Measurements from ENCODE around the gene LAIR1.
"Not testable (repeated sequence)": the region's sequence is repeated elsewhere in the genome, so short reads cannot be mapped to it uniquely, and the experiment has no call there.

LAIR1 gene

DNA sequence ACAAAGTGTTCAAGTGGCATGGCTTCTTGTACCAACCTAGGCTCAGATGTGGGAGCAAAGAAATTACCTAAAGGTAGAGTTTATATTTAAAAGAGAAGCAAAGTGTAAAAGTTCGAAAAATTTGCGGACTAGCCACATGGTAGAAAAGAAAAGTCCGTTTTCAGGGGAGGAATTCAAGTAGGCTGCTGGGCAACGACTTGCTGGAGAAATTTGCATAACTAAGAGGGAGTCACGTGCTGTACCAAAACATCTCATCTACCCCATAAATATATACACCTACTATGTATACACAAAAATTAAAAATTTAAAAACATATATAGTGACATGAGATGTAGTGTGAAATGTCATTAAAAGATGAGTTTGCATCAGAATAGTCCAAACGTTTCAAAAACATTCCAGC is 2.1 kb upstream of the LAIR1 start:
- DNase-seq (ENCODE audit: low read depth, low spot score), result no peak
- no peaks in the 10 kb centered on the region for H3K4me1 ChIP-seq (ENCODE audit: control insufficient read depth, insufficient read depth, low read length)
- no peaks in the 10 kb centered on the region for H3K27me3 ChIP-seq (ENCODE audit: control insufficient read depth, insufficient read depth, low read length)
- H3K36me3 ChIP-seq (ENCODE audit: control insufficient read depth, insufficient read depth, low read length), result no peaks in the 10 kb centered on the region
- H3K9me3 ChIP-seq (ENCODE audit: control insufficient read depth, insufficient read depth, low read length), result no peaks in the 10 kb centered on the region; the same call in 1 of the 2 replicates
- no peak overlapping the region for H3K27ac ChIP-seq (ENCODE audit: low read length)
- H3K4me3 ChIP-seq (ENCODE audit: low read length), result no peak overlapping the region
- no CpG with 5 or more reads among the region's 6 CpGs for WGBS (ENCODE audit: insufficient coverage, insufficient read length)

DNA sequence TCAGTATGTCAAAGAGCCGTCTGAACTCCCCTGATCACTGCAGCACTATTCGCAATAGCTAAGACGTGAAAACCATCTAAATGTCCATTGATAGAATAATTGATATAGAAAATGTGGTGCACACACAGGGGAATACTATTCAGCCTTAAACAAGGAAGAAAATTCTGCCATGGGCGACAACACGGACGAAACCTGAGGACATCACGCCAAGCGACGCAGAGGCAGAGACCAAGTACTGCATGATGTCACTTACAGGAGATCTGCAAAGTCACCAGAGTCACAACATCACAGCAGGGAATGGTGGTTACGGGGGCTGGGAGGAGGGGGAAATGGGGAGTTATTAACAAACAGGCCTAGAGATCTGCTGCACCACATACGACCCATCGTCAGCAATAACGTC is 1.1 kb upstream of the LAIR1 start:
- not testable (repeated sequence) for H3K4me3 ChIP-seq (ENCODE audit: low read length); H3K27ac ChIP-seq (ENCODE audit: low read length); DNase-seq (ENCODE audit: low read depth, low spot score); H3K27me3 ChIP-seq (ENCODE audit: control insufficient read depth, insufficient read depth, low read length); H3K36me3 ChIP-seq (ENCODE audit: control insufficient read depth, insufficient read depth, low read length); H3K9me3 ChIP-seq (ENCODE audit: control insufficient read depth, insufficient read depth, low read length); H3K4me1 ChIP-seq (ENCODE audit: control insufficient read depth, insufficient read depth, low read length)
- no CpG with 5 or more reads among the region's 13 CpGs for WGBS (ENCODE audit: insufficient coverage, insufficient read length)

DNA sequence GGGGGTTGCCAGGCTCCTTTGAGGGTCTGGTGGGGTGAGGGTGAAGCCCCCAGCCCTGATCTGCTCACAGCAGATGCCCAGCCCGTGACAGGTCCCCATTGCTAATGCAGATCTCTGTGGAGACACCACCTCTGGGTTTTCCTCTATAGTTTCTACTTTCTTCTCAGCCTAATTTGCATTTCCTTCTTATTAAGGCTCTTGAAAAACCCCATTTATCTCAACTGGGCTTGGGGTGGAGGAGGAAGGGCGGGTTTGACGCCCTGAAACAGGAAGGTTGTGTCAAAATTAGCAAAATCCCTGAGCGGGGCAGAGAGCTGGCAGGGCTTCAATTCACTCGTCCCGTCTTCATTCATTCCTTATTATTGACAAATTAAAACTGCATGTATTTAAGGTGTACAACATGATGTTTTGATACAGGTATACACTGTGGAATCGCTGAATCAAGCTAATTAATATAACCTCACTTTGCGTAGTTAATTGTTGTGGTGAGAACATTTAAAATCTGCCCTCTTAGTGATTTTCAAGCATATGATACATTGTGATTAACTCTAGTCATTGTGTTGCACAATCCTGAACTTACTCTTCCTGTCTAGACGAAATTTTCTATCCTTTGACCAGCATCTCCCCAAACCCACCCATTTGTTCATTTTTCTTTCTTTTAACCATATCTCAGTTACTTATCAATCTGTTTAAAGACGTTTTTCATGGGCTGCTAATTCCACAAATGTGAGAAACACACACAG is 2.9 kb downstream of the LAIR1 start:
- WGBS (ENCODE audit: insufficient coverage, insufficient read length), result no CpG with 5 or more reads among the region's 10 CpGs

DNA sequence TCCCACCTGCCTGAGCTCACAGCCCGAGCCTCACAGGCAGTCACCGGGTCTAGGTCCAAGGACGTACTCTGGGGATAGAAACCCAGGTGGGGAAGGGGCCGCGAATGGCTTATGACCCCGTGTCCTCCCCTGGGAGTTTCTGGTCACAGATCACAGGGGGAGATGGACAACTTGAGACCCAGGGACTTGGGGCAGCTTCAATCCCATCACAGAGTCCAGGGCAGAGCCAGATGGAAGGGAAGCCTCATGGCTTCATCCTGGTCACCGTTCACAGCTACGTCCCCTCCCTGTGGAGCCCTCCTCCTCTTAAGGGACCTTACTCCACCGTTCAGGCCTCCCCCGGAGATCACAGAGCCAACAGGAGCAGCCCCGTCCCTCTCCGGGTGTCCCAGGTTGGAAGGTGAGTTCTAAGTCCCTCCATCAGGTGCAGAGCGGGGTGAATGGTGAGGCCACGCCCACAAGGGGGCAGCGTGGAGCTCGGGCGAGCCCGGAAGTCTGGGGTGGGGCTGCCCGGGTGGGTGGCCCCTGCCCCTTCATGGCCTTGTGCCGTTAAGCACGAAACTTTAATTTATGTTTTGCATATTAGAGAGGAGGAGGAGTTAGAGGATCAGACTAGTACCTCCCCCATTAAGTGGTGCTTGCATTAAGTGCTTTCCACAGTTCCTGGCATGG is 5.4 kb downstream of the LAIR1 start:
- not testable (repeated sequence) for H3K4me1 ChIP-seq (ENCODE audit: control insufficient read depth, insufficient read depth, low read length); H3K36me3 ChIP-seq (ENCODE audit: control insufficient read depth, insufficient read depth, low read length); H3K9me3 ChIP-seq (ENCODE audit: control insufficient read depth, insufficient read depth, low read length); H3K27me3 ChIP-seq (ENCODE audit: control insufficient read depth, insufficient read depth, low read length); DNase-seq (ENCODE audit: low read depth, low spot score); H3K4me3 ChIP-seq (ENCODE audit: low read length); H3K27ac ChIP-seq (ENCODE audit: low read length)
- no CpG with 5 or more reads among the region's 21 CpGs for WGBS (ENCODE audit: insufficient coverage, insufficient read length)

More for the DNA sequence above, 2.9 kb downstream of the LAIR1 start:
- not testable (repeated sequence) for H3K27ac ChIP-seq (ENCODE audit: low read length); DNase-seq (ENCODE audit: low read depth, low spot score); H3K4me1 ChIP-seq (ENCODE audit: control insufficient read depth, insufficient read depth, low read length); H3K9me3 ChIP-seq (ENCODE audit: control insufficient read depth, insufficient read depth, low read length); H3K36me3 ChIP-seq (ENCODE audit: control insufficient read depth, insufficient read depth, low read length); H3K27me3 ChIP-seq (ENCODE audit: control insufficient read depth, insufficient read depth, low read length); H3K4me3 ChIP-seq (ENCODE audit: low read length)

DNA sequence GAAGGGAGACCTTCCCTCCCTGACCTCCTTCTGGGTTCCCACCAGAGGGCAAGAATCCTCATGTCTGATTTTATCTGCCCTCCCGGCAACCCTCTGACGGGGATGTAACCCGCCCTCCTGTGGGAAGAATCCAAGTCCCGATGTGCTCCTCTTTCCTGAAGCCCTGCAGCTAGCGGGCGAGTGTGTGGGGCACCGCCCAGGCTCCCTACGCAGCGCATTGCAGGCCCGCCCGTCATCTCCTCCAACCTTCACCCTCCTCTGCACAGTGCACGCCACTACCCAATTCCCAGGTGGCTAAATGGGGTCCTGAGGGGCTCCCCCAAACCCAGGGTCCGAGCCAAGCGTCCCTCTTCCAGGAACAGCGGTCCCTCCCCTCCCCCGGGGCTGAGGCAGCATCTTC is 7.3 kb downstream of the LAIR1 start:
- no peak overlapping the region for H3K27ac ChIP-seq (ENCODE audit: low read length)
- no CpG with 5 or more reads among the region's 16 CpGs for WGBS (ENCODE audit: insufficient coverage, insufficient read length)
- DNase-seq (ENCODE audit: low read depth, low spot score), result no peak
- H3K9me3 ChIP-seq (ENCODE audit: control insufficient read depth, insufficient read depth, low read length), result no peaks in the 10 kb centered on the region
- no peaks in the 10 kb centered on the region for H3K27me3 ChIP-seq (ENCODE audit: control insufficient read depth, insufficient read depth, low read length)
- H3K4me1 ChIP-seq (ENCODE audit: control insufficient read depth, insufficient read depth, low read length), result no peaks in the 10 kb centered on the region
- no peak overlapping the region for H3K4me3 ChIP-seq (ENCODE audit: low read length)
- H3K36me3 ChIP-seq (ENCODE audit: control insufficient read depth, insufficient read depth, low read length), result no peaks in the 10 kb centered on the region

DNA sequence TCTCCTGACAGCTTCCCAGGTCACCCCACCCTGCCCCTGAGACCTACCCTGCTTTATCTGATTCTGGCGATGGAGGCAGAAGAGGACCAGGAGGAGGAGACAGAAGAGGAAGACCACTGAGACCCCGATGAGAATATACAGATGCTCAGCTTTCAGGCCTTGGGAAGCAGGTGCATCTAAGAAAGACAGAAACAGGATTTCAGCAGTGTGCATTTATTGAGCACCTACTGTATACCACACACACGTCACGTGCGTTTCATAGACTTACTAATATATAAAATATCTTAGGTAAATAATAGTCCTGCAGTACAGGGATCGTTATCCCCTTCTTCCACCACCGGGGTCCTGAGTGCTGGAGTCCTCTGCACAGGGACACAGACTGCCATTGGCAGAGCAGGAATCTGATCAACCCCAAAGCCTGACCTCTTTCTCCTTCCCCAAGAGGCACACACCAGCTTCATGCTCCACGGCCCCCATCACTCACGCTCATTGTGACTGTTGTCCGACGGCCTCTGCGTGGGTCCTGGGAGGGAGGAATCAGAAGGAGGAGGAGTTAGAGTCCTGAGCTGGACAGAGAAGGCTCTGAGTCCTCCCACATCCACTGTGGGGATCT is 8.2 kb downstream of the LAIR1 start:
- Histone ChIP-seq H3K27ac (ENCODE audit: low read length) (no peak overlapping the region), H3K4me1 (ENCODE audit: control insufficient read depth, insufficient read depth, low read length) (no peaks in the 10 kb centered on the region), H3K27me3 (ENCODE audit: control insufficient read depth, insufficient read depth, low read length) (no peaks in the 10 kb centered on the region), H3K9me3 (ENCODE audit: control insufficient read depth, insufficient read depth, low read length) (no peaks in the 10 kb centered on the region), H3K4me3 (ENCODE audit: low read length) (no peak overlapping the region), H3K36me3 (ENCODE audit: control insufficient read depth, insufficient read depth, low read length) (no peaks in the 10 kb centered on the region)
- DNase-seq (ENCODE audit: low read depth, low spot score), result no peak
- no CpG with 5 or more reads among the region's 12 CpGs for WGBS (ENCODE audit: insufficient coverage, insufficient read length)

DNA sequence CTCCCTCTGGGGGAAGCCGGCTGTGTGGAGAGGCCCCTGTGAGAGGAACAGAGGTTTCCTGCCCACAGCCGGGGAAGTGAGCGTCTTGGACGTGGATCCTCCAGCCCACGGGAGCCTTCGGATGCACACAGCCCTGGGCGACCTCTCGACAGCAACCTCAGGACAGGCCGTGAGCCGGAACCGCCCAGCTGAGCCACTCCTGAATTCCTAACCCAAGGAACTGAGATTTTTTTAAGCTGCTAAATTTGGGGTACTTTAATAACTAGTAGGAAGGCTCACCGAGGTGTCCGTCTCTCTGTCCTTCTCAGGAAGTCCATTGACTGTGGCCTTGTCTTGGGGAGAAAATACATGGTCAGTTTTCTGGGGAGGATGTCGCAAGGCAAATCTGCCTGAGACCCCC is 9.1 kb downstream of the LAIR1 start:
- Histone ChIP-seq H3K9me3 (ENCODE audit: control insufficient read depth, insufficient read depth, low read length) (no peaks in the 10 kb centered on the region), H3K36me3 (ENCODE audit: control insufficient read depth, insufficient read depth, low read length) (no peaks in the 10 kb centered on the region), H3K4me1 (ENCODE audit: control insufficient read depth, insufficient read depth, low read length) (no peaks in the 10 kb centered on the region), H3K27me3 (ENCODE audit: control insufficient read depth, insufficient read depth, low read length) (no peaks in the 10 kb centered on the region), H3K27ac (ENCODE audit: low read length) (no peak overlapping the region), H3K4me3 (ENCODE audit: low read length) (no peak overlapping the region)
- DNase-seq (ENCODE audit: low read depth, low spot score), result no peak
- no CpG with 5 or more reads among the region's 14 CpGs for WGBS (ENCODE audit: insufficient coverage, insufficient read length)

DNA sequence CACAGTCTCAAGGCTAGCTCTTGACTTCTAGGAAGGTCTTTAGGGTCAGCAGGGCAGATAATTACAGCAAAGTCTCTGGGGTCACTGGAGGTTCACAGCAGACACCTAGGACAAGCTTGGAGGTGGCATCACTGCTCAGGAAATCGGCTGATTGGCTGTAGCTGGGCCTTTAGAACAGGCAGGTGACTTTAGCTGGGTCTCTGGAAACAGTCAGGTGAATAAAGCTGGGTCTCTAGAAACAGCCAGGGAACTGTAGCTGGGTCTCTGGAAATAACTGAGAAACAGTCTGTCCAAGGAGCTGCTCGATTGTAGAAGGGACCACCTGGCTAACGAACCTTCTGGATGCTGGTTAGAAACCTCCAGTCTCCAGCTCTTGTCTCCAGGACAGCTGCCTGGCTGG is 10.0 kb downstream of the LAIR1 start:
- no peaks in the 10 kb centered on the region for H3K4me1 ChIP-seq (ENCODE audit: control insufficient read depth, insufficient read depth, low read length)
- H3K36me3 ChIP-seq (ENCODE audit: control insufficient read depth, insufficient read depth, low read length), result no peaks in the 10 kb centered on the region
- no peaks in the 10 kb centered on the region for H3K9me3 ChIP-seq (ENCODE audit: control insufficient read depth, insufficient read depth, low read length)
- DNase-seq (ENCODE audit: low read depth, low spot score), result no peak
- H3K4me3 ChIP-seq (ENCODE audit: low read length), result no peak overlapping the region
- no peaks in the 10 kb centered on the region for H3K27me3 ChIP-seq (ENCODE audit: control insufficient read depth, insufficient read depth, low read length)
- no CpG with 5 or more reads among the region's 3 CpGs for WGBS (ENCODE audit: insufficient coverage, insufficient read length)
- H3K27ac ChIP-seq (ENCODE audit: low read length), result no peak overlapping the region

DNA sequence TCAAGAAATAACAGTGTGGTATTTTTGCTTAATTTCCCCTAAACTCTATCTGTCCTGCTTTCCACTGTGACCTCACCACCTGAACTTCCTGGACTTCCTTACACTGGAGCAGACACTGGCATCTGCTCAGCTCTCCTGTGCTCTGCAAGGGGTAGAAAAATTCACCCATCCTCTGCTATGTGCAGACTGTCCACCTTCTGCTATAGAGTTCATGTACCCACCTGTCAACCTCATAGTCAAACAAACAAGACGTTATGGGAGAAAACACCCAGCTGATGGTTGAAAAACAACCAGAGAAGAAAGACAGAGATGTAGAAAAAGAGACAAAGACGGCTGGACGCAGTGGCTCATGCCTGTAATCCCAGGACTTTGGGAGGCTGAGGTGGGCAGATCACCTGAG is 12.2 kb downstream of the LAIR1 start:
- no CpG with 5 or more reads among the region's 3 CpGs for WGBS (ENCODE audit: insufficient coverage, insufficient read length)
- H3K27ac ChIP-seq (ENCODE audit: low read length), result no peak overlapping the region
- no peak for DNase-seq (ENCODE audit: low read depth, low spot score)
- H3K4me3 ChIP-seq (ENCODE audit: low read length), result no peak overlapping the region
- H3K27me3 ChIP-seq (ENCODE audit: control insufficient read depth, insufficient read depth, low read length), result no peaks in the 10 kb centered on the region
- H3K9me3 ChIP-seq (ENCODE audit: control insufficient read depth, insufficient read depth, low read length), result no peaks in the 10 kb centered on the region
- no peaks in the 10 kb centered on the region for H3K4me1 ChIP-seq (ENCODE audit: control insufficient read depth, insufficient read depth, low read length)
- H3K36me3 ChIP-seq (ENCODE audit: control insufficient read depth, insufficient read depth, low read length), result no peaks in the 10 kb centered on the region

DNA sequence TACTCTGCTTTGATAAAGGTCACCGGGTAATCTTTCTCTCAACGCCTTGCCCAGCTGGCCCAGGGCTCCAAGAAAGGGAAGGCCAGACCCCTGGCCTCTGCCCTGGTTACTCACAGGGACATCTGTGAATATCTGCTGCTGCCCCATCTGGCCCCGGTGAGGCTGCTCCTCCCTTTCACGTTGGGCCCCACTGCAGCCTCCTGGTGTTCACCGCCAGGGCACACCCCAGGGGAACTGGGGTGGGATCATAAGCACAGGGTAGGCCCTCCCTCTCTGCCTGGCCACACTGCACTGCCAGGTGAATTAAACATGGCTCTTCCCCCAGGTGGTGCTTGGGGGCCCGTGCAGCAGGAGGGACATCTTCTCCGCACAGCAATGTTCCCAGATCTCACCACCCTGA is 12.7 kb downstream of the LAIR1 start:
- Histone ChIP-seq H3K27ac (ENCODE audit: low read length) (no peak overlapping the region), H3K27me3 (ENCODE audit: control insufficient read depth, insufficient read depth, low read length) (no peaks in the 10 kb centered on the region), H3K36me3 (ENCODE audit: control insufficient read depth, insufficient read depth, low read length) (no peaks in the 10 kb centered on the region), H3K4me3 (ENCODE audit: low read length) (no peak overlapping the region), H3K9me3 (ENCODE audit: control insufficient read depth, insufficient read depth, low read length) (no peaks in the 10 kb centered on the region), H3K4me1 (ENCODE audit: control insufficient read depth, insufficient read depth, low read length) (no peaks in the 10 kb centered on the region)
- DNase-seq (ENCODE audit: low read depth, low spot score), result no peak
- WGBS (ENCODE audit: insufficient coverage, insufficient read length), result no CpG with 5 or more reads among the region's 7 CpGs
